ENCODE data around the gene TMOD1. TPM values are rescaled to one million over a fixed set of nuclear protein-coding genes. Genes with fewer than 3 reads are reported as not detected.

Gene TMOD1
- total and polyA plus RNA-seq, 3 donors from 2014 or later: 3.9 to 7.8 (median 3.9) TPM

DNA sequence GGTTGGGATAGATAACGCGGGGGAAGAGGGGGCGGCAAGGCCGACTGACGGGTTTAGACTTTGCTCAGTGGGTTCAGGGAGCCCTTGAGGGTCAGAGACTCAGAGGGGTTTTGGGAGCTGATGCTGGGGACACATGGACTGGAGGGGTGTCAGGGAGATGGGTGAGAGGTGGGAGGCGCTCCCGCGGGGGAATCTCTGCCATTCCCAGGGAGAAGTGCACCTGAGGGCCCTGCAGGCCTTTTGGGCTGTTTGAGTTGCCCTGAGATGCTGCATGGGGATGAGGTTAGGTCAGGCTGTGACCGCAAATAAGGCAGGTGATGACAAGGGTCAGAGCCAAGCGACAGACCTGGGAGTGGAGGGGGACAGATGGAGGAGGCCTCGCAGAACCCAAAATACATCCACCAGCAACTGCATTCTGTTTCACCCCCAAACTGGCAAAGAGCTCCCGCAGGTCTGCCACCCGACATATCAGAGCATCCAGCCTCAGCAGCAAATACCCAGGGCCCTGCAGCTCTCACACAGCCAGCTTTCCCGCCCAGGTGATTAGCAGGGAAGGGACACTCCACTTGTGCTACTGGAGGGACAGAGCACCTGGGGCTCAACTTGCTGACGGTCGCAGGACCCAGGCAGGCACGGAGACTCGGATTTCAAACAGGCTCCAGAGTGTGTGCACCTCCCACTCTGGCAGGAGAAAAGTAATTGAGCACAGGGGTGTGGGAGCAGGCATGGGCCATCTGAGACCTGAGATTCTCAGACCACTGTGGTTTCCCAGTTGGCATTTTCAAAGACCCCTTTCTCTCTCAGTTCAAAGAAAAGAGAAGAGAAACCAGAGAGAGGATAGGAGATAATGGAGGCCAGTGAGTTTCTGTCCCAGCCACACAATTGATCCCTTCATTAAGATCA lies 26.4 kb downstream of the TMOD1 start:
- intact Hi-C loops (cut with DNase I; ENCODE audit: low total_unique reads): no loop called here
- H3K36me3 ChIP-seq (ENCODE audit: low read depth, missing control alignments): no peaks in the 10 kb centered on the region
- 83 to 86% methylated on average over 18 of the region's 18 CpGs for WGBS, 2 donors
- H3K4me3 ChIP-seq: no peak overlapping the region
- no peaks in the 10 kb centered on the region for H3K27me3 ChIP-seq
- H3K4me1 ChIP-seq: peaks cover 22% of the 10 kb centered on the region
- peak overlapping the region in 1 of 2 donors; percentile 68 for H3K27ac ChIP-seq
- DNase-seq: no peak
- TF ChIP-seq POLR2A (IDR thresholded peaks at IDR 0.05): no peak
- TF ChIP-seq, protein P1, sequence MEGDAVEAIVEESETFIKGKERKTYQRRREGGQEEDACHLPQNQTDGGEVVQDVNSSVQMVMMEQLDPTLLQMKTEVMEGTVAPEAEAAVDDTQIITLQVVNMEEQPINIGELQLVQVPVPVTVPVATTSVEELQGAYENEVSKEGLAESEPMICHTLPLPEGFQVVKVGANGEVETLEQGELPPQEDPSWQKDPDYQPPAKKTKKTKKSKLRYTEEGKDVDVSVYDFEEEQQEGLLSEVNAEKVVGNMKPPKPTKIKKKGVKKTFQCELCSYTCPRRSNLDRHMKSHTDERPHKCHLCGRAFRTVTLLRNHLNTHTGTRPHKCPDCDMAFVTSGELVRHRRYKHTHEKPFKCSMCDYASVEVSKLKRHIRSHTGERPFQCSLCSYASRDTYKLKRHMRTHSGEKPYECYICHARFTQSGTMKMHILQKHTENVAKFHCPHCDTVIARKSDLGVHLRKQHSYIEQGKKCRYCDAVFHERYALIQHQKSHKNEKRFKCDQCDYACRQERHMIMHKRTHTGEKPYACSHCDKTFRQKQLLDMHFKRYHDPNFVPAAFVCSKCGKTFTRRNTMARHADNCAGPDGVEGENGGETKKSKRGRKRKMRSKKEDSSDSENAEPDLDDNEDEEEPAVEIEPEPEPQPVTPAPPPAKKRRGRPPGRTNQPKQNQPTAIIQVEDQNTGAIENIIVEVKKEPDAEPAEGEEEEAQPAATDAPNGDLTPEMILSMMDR (IDR thresholded peaks at IDR 0.05): no peak
- no peaks in the 10 kb centered on the region for H3K9me3 ChIP-seq

- WGBS, 2 donors: 78 to 84% methylated on average over 8 of the region's 8 CpGs
- Histone ChIP-seq H3K4me3 (no peak overlapping the region), H3K27me3 (no peaks in the 10 kb centered on the region), H3K27ac (peak overlapping the region; percentile 68 to 78), H3K36me3 (ENCODE audit: low read depth, missing control alignments) (no peaks in the 10 kb centered on the region), H3K4me1 (peaks cover 22% of the 10 kb centered on the region), H3K9me3 (no peaks in the 10 kb centered on the region)
- DNase-seq: no peak
- intact Hi-C loops (cut with DNase I; ENCODE audit: low total_unique reads): no loop called here
- TF ChIP-seq, protein P1 (IDR thresholded peaks at IDR 0.05): no peak
- no peak for TF ChIP-seq POLR2A (IDR thresholded peaks at IDR 0.05)
Measured at GRCh38 chr9:97528529-97529230, 27.2 kb downstream of the TMOD1 start.

- 38 to 61% methylated on average over 11 of the region's 11 CpGs for WGBS, 2 donors
- peaks cover 22% of the 10 kb centered on the region for H3K4me1 ChIP-seq
Measured at GRCh38 chr9:97529363-97530076, 28.1 kb downstream of the TMOD1 start.

DNA sequence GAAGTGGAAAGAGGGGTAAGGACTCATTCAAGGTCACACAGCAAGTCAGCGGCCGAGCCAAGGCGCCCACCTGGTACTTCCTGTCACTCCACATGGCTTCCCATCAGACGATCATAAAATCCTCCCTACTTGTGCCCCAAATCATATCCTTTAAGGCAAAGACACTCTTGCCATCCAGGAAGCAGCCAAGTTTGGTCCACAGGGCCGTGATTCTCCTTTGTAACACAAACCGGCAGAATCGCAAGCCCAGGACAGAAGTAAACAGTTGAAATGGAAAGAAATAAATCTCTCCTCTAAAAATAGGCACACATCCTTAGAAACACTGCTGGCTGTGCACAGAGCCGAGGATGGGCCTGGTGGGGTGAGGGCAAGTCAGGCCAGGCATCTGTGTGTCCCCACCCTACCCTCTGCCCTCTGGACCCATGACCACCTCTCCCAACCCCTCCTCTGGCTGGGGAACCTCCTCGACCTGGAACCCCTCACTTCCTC lies 30.5 kb downstream of the TMOD1 start:
- H3K36me3 ChIP-seq (ENCODE audit: low read depth, missing control alignments): no peaks in the 10 kb centered on the region
- H3K27me3 ChIP-seq: no peaks in the 10 kb centered on the region
- peaks cover 22% of the 10 kb centered on the region for H3K4me1 ChIP-seq
- no peak overlapping the region for H3K4me3 ChIP-seq
- intact Hi-C loops (cut with DNase I; ENCODE audit: low total_unique reads): no loop called here
- no peak for TF ChIP-seq POLR2A (IDR thresholded peaks at IDR 0.05)
- TF ChIP-seq, protein P1 (IDR thresholded peaks at IDR 0.05): no peak
- 46 to 63% methylated on average over 9 of the region's 9 CpGs for WGBS, 2 donors
- H3K27ac ChIP-seq: peak overlapping the region in 1 of 2 donors; percentile 32
- no peak for DNase-seq
- H3K9me3 ChIP-seq: no peaks in the 10 kb centered on the region

More at GRCh38 chr9:97529363-97530076, 28.1 kb downstream of the TMOD1 start:
- intact Hi-C loops (cut with DNase I; ENCODE audit: low total_unique reads): no loop called here
- Histone ChIP-seq H3K36me3 (ENCODE audit: low read depth, missing control alignments) (no peaks in the 10 kb centered on the region), H3K9me3 (no peaks in the 10 kb centered on the region), H3K27ac (peak overlapping the region; percentile 76 to 78), H3K27me3 (no peaks in the 10 kb centered on the region), H3K4me3 (no peak overlapping the region)
- TF ChIP-seq, protein P1 (IDR thresholded peaks at IDR 0.05): no peak
- peak; percentile 54 for DNase-seq

All from testis (tissue), 3 donors.